Ishikawa (cell line): ENCODE data around the gene OR8D2.

Experiments used
- CEBPB ChIP-seq: IDR thresholded peaks from 2 replicates; pipeline ENCODE4 v1.6.1; 2012
- CREB1 ChIP-seq: IDR thresholded peaks from 2 replicates; pipeline ENCODE4 v1.6.1; 2012; ENCODE audit warnings: low read depth
- EGR1 ChIP-seq: IDR thresholded peaks from 2 replicates; pipeline ENCODE4 v1.6.1; 2012
- EP300 ChIP-seq: IDR thresholded peaks from 2 replicates; pipeline ENCODE4 v1.6.1; 2012; ENCODE audit warnings: borderline replicate concordance
- FOXM1 ChIP-seq: IDR thresholded peaks from 2 replicates; pipeline ENCODE4 v1.6.1; 2012; ENCODE audit warnings: low read depth, borderline replicate concordance
- MAX ChIP-seq: IDR thresholded peaks from 2 replicates; pipeline ENCODE4 v1.6.1; 2012
- NFIC ChIP-seq: IDR thresholded peaks from 2 replicates; pipeline ENCODE4 v1.6.1; 2012
- RAD21 ChIP-seq: IDR thresholded peaks from 2 replicates; pipeline ENCODE4 v1.6.1; 2012; ENCODE audit warnings: low read depth
- REST ChIP-seq: IDR thresholded peaks from 2 replicates; pipeline ENCODE4 v1.6.1; 2012; ENCODE audit warnings: low read depth, mild to moderate bottlenecking
- TAF1 ChIP-seq: IDR thresholded peaks from 2 replicates; pipeline ENCODE4 v1.6.1; 2012; ENCODE audit warnings: low read depth, mild to moderate bottlenecking
- TCF12 ChIP-seq: IDR thresholded peaks from 2 replicates; pipeline ENCODE4 v1.6.1; 2012; ENCODE audit warnings: low read depth
- TEAD4 ChIP-seq: IDR thresholded peaks from 2 replicates; pipeline ENCODE4 v1.6.1; 2012
- USF1 ChIP-seq: IDR thresholded peaks from 2 replicates; pipeline ENCODE4 v1.6.1; 2012
- YY1 ChIP-seq: IDR thresholded peaks from 2 replicates; pipeline ENCODE4 v1.6.1; 2012; ENCODE audit warnings: low read depth
- ZBTB7A ChIP-seq: IDR thresholded peaks from 2 replicates; pipeline ENCODE4 v1.6.1; 2012; ENCODE audit warnings: low read depth

OR8D2 gene

GRCh38 chr11:124340142-124340447, 20.1 kb upstream of the OR8D2 start:
- TF ChIP-seq NFIC (no peak), YY1 (no peak), USF1 (no peak), CREB1 (no peak), TEAD4 (no peak), EP300 (no peak), MAX (no peak), ZBTB7A (no peak)

GRCh38 chr11:124339396-124340141, 19.6 kb upstream of the OR8D2 start:
- TF ChIP-seq TEAD4 = no peak
- no peak for TF ChIP-seq REST
- no peak for TF ChIP-seq TCF12
- TF ChIP-seq MAX = no peak
- TF ChIP-seq NFIC = no peak
- TF ChIP-seq ZBTB7A = no peak
- TF ChIP-seq RAD21 = no peak
- no peak for TF ChIP-seq USF1
- TF ChIP-seq EGR1 = no peak
- no peak for TF ChIP-seq CEBPB
- TF ChIP-seq FOXM1 = no peak
- no peak for TF ChIP-seq TAF1
- TF ChIP-seq YY1 = no peak

- TF ChIP-seq YY1 = no peak
- TF ChIP-seq FOXM1 = no peak
- TF ChIP-seq USF1 = no peak
- TF ChIP-seq CREB1 = no peak
- TF ChIP-seq ZBTB7A = no peak
- no peak for TF ChIP-seq TCF12
- no peak for TF ChIP-seq NFIC
- no peak for TF ChIP-seq REST
- TF ChIP-seq TAF1 = no peak
- TF ChIP-seq EP300 = no peak
Measured at GRCh38 chr11:124331873-124332272, 11.9 kb upstream of the OR8D2 start.

- TF ChIP-seq USF1 = no peak
- no peak for TF ChIP-seq MAX
- TF ChIP-seq YY1 = no peak
- no peak for TF ChIP-seq TCF12
- no peak for TF ChIP-seq REST
- no peak for TF ChIP-seq CREB1
- TF ChIP-seq FOXM1 = no peak
- no peak for TF ChIP-seq NFIC
- no peak for TF ChIP-seq TAF1
- TF ChIP-seq TEAD4 = no peak
- TF ChIP-seq EP300 = no peak
- TF ChIP-seq RAD21 = no peak
- TF ChIP-seq ZBTB7A = no peak
- TF ChIP-seq CEBPB = no peak
- TF ChIP-seq EGR1 = no peak
Measured at GRCh38 chr11:124329787-124330478, 9.9 kb upstream of the OR8D2 start.
